LNCaP clone FGC (cell line): Measurements from ENCODE around the gene TRPM2.

Source experiments
- DNase-seq: peaks from one replicate; pipeline ENCODE4 v3.0.0-alpha.2; 2011; ENCODE audit warnings: low read depth
- H3K4me3 ChIP-seq: 2 replicates; pipeline ENCODE4 v1.5.1; 2011; ENCODE audit warnings: mild to moderate bottlenecking, low read depth, low read length, control low read depth
- CTCF ChIP-seq: IDR thresholded peaks from 2 replicates; pipeline ENCODE4 v1.5.1; 2012; ENCODE audit warnings: mild to moderate bottlenecking; ENCODE audit not compliant: control insufficient read depth, insufficient read depth; ENCODE audit errors: extremely low read depth

The TRPM2 gene

DNA sequence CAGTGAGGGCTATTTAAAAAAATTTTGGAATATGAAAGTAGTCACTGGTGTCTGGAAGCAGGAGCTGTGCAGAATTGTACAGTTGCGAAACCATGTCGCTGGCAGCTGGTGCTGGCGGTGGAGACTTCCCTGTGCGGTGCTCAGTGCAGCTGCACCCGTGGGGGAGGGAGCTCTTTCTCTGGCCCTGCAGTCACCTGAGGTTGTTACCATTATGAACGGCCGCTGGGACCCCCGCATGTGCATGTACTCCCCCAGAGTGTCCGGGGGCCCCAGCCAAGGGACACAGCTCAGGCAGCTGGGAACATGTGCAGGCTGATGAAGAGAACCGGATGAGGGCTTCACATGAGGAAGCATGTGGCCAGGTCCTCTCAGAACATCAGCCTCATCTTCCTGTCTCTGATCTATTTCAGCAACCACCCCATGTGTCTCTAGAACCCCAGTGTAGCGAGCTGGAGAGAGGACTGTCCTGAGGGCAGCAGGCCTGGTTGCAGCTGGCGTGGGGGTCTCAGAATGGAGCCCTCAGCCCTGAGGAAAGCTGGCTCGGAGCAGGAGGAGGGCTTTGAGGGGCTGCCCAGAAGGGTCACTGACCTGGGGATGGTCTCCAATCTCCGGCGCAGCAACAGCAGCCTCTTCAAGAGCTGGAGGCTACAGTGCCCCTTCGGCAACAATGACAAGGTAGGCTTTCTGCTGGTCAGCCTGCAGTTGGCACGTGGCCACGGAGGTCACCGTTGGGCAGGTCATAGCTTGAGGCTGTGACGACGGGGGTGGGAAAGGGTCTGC, at the start of gene TRPM2:
Gene TRPM2, plus strand, starts transcription at position 431 of the 780 bp plus-strand sequence. Its CDS starts 80 bp downstream, at position 511.
- H3K4me3 ChIP-seq, result no peak within 1 kb of the TSS
- TF ChIP-seq CTCF, result no peak
- no peak for DNase-seq

DNA sequence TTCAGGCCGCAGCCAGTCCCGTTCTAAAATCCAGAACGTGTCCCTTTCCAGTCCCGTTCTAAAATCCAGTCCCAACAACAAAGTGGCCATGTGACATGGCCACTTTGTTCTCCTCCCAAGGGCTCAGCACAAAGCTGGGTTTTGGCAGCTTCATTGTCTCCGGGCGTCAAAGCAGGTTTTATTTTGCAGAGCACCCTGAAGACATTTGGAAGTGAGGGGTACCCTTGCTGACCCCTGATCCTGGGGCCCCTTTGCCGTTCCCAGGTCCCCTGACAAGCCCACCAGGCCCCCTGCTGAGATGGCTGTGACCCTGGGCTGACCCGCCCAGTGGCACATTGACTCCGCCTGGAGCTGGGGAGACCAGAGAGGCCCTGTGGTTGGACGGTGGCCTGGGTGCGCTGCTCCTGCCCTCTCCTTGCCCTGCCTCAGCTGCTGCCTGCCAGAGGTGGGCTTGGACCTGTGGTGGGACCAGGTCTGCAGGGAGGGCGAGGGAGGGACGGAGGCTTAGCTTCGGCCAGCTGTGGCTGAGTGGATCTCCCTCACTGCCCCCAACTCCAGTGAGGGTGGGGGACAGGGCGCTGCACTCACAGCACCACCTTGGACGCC, 49.3 kb upstream of the TRPM2 start:
- TF ChIP-seq CTCF, result no peak
- no peak overlapping the region for H3K4me3 ChIP-seq
- DNase-seq, result no peak

DNA sequence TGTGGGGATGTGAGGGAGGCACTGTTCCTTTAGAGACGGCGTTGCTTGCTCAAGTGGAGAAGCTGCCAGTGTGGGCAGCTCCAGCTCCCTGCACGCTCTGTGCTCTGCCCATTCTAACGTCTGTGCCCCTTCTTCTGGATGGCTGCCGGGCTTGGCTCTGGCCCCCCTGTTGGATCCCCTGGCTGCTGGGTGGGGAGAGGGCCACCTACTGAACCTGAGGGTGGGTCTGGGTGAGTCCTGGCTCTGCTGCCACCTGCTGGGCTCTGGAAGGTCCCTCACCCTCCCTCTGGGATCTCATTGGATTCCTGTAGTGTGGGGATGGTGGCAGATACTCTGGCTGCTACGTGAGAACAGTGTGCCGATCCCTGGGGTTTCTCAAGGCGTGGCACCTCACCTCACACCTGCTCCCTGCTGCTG, 48.5 kb upstream of the TRPM2 start:
- peak; percentile 61 for TF ChIP-seq CTCF
- no peak overlapping the region for H3K4me3 ChIP-seq
- no peak for DNase-seq

DNA sequence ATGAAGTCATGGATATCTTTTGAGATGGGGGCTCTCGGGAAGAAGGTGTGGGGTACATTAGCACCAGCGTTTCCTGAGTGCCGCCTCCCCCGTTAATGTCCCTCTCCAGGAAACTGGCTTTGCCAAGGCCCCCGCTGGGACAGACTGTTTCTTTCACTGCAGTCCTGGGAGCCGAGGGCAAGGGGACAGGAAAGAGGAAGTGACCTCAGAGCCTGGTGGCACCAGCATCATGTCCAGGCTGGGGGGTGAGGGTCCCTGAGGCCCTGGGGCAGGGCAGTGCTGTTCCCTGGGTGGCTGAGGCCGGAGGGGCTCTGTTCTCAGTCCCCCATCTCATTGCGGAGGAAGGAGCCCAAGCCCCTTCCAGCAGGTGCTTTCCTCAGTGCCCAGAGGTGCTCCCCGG, 47.7 kb upstream of the TRPM2 start:
- no peak for TF ChIP-seq CTCF
- no peak overlapping the region for H3K4me3 ChIP-seq
- DNase-seq, result no peak

- DNase-seq, result no peak
- TF ChIP-seq CTCF, result no peak
- H3K4me3 ChIP-seq, result no peak overlapping the region
These were observed 46.3 kb upstream of the TRPM2 start for GRCh38 chr21:44306936-44307704.

GRCh38 chr21:44310628-44311507, 42.6 kb upstream of the TRPM2 start:
- no peak for DNase-seq
- H3K4me3 ChIP-seq, result no peak overlapping the region
- TF ChIP-seq CTCF, result no peak
